ENCODE measurements around the gene ACVR2A. TPM values are rescaled to one million over a fixed set of nuclear protein-coding genes. Genes with fewer than 3 reads are reported as not detected.

The ACVR2A gene
- total RNA-seq, 2 donors from 2014 or later, result 1.1 to 3.5 TPM

Other genes starting within 250 kb of the ACVR2A start
- gene ORC4, start 175.7 kb downstream of the ACVR2A start, total RNA-seq, result 10 to 100 TPM; 24.5 to 28.3 TPM
- gene MBD5, start 176.1 kb downstream of the ACVR2A start, total RNA-seq, result 10 to 100 TPM; 29.2 to 32.4 TPM